ENCODE measurements around the gene B3GAT1.
A peak's percentile ranks its signal among the peaks of the same experiment; 100 is the strongest.

The B3GAT1 gene

GRCh38 chr11:134425816-134426536 is 13.9 kb upstream of the B3GAT1 start:
- H3K27ac Mint-ChIP-seq, result no peak overlapping the region
- no peaks in the 10 kb centered on the region for H3K9me3 Mint-ChIP-seq
- ATAC-seq, result peak; percentile 5
- no peaks in the 10 kb centered on the region for H3K36me3 Mint-ChIP-seq
- no peaks in the 10 kb centered on the region for H3K4me1 Mint-ChIP-seq
- H3K27me3 Mint-ChIP-seq, result peaks cover 44% of the 10 kb centered on the region
- no peak overlapping the region for H3K4me3 Mint-ChIP-seq

GRCh38 chr11:134425413-134425812 is 13.4 kb upstream of the B3GAT1 start:
- Mint-ChIP-seq H3K27ac (no peak overlapping the region), H3K27me3 (peaks cover 44% of the 10 kb centered on the region), H3K4me1 (no peaks in the 10 kb centered on the region), H3K36me3 (no peaks in the 10 kb centered on the region), H3K9me3 (peaks cover 2% of the 10 kb centered on the region), H3K4me3 (no peak overlapping the region)
- ATAC-seq, result no peak

GRCh38 chr11:134423106-134423505 is 11.1 kb upstream of the B3GAT1 start:
- Mint-ChIP-seq H3K27ac (no peak overlapping the region), H3K36me3 (no peaks in the 10 kb centered on the region), H3K9me3 (peaks cover 2% of the 10 kb centered on the region), H3K4me3 (no peak overlapping the region), H3K4me1 (no peaks in the 10 kb centered on the region), H3K27me3 (peaks cover 29% of the 10 kb centered on the region)
- no peak for ATAC-seq

GRCh38 chr11:134417871-134418840 is 6.1 kb upstream of the B3GAT1 start:
- ATAC-seq, result no peak
- no peak overlapping the region for H3K27ac Mint-ChIP-seq
- H3K4me3 Mint-ChIP-seq, result no peak overlapping the region
- peaks cover 60% of the 10 kb centered on the region for H3K27me3 Mint-ChIP-seq
- peaks cover 2% of the 10 kb centered on the region for H3K9me3 Mint-ChIP-seq
- H3K4me1 Mint-ChIP-seq, result peaks cover 20% of the 10 kb centered on the region
- H3K36me3 Mint-ChIP-seq, result no peaks in the 10 kb centered on the region

- no peak for ATAC-seq
- no peak overlapping the region for H3K4me3 Mint-ChIP-seq
- H3K27me3 Mint-ChIP-seq, result peaks cover 47% of the 10 kb centered on the region
- peaks cover 2% of the 10 kb centered on the region for H3K9me3 Mint-ChIP-seq
- H3K4me1 Mint-ChIP-seq, result peaks cover 20% of the 10 kb centered on the region
- H3K36me3 Mint-ChIP-seq, result no peaks in the 10 kb centered on the region
- H3K27ac Mint-ChIP-seq, result no peak overlapping the region
Measured at GRCh38 chr11:134416726-134417125, 4.7 kb upstream of the B3GAT1 start.

GRCh38 chr11:134414766-134415765 is 3.0 kb upstream of the B3GAT1 start:
- no peak overlapping the region for H3K4me3 Mint-ChIP-seq
- H3K36me3 Mint-ChIP-seq, result no peaks in the 10 kb centered on the region
- ATAC-seq, result no peak
- peaks cover 63% of the 10 kb centered on the region for H3K27me3 Mint-ChIP-seq
- H3K4me1 Mint-ChIP-seq, result peaks cover 29% of the 10 kb centered on the region
- H3K9me3 Mint-ChIP-seq, result no peaks in the 10 kb centered on the region
- H3K27ac Mint-ChIP-seq, result no peak overlapping the region

- no peak overlapping the region for H3K27ac Mint-ChIP-seq
- no peak for ATAC-seq
- H3K4me1 Mint-ChIP-seq, result peaks cover 33% of the 10 kb centered on the region
- H3K36me3 Mint-ChIP-seq, result no peaks in the 10 kb centered on the region
- peaks cover 72% of the 10 kb centered on the region for H3K27me3 Mint-ChIP-seq
- H3K9me3 Mint-ChIP-seq, result no peaks in the 10 kb centered on the region
- H3K4me3 Mint-ChIP-seq, result no peak overlapping the region
Measured at GRCh38 chr11:134413826-134414731, 2.0 kb upstream of the B3GAT1 start.

- peaks cover 74% of the 10 kb centered on the region for H3K27me3 Mint-ChIP-seq
- H3K27ac Mint-ChIP-seq, result no peak overlapping the region
- peak overlapping the region; percentile 19 for H3K4me3 Mint-ChIP-seq
Measured at GRCh38 chr11:134413043-134413825, 1.2 kb upstream of the B3GAT1 start.

GRCh38 chr11:134410766-134411165 is 1.3 kb downstream of the B3GAT1 start:
- no peak for ATAC-seq
- peaks cover 33% of the 10 kb centered on the region for H3K4me1 Mint-ChIP-seq
- H3K27ac Mint-ChIP-seq, result no peak overlapping the region
- no peaks in the 10 kb centered on the region for H3K9me3 Mint-ChIP-seq
- no peaks in the 10 kb centered on the region for H3K36me3 Mint-ChIP-seq
- H3K27me3 Mint-ChIP-seq, result peaks cover 78% of the 10 kb centered on the region
- H3K4me3 Mint-ChIP-seq, result no peak overlapping the region

More at GRCh38 chr11:134413043-134413825, 1.2 kb upstream of the B3GAT1 start:
- H3K36me3 Mint-ChIP-seq, result no peaks in the 10 kb centered on the region
- no peaks in the 10 kb centered on the region for H3K9me3 Mint-ChIP-seq
- no peak for ATAC-seq
- peaks cover 33% of the 10 kb centered on the region for H3K4me1 Mint-ChIP-seq

GRCh38 chr11:134409552-134410429 is 2.3 kb downstream of the B3GAT1 start:
- Mint-ChIP-seq H3K4me1 (peaks cover 26% of the 10 kb centered on the region), H3K27ac (no peak overlapping the region), H3K9me3 (no peaks in the 10 kb centered on the region), H3K36me3 (no peaks in the 10 kb centered on the region), H3K4me3 (no peak overlapping the region), H3K27me3 (peaks cover 78% of the 10 kb centered on the region)
- ATAC-seq, result no peak

GRCh38 chr11:134407923-134408322 is 4.1 kb downstream of the B3GAT1 start:
- Mint-ChIP-seq H3K9me3 (no peaks in the 10 kb centered on the region), H3K27ac (no peak overlapping the region), H3K4me3 (no peak overlapping the region), H3K36me3 (no peaks in the 10 kb centered on the region), H3K4me1 (peaks cover 14% of the 10 kb centered on the region), H3K27me3 (peaks cover 67% of the 10 kb centered on the region)
- ATAC-seq, result no peak

- Mint-ChIP-seq H3K4me3 (no peak overlapping the region), H3K9me3 (no peaks in the 10 kb centered on the region), H3K36me3 (no peaks in the 10 kb centered on the region), H3K27ac (no peak overlapping the region), H3K27me3 (peaks cover 67% of the 10 kb centered on the region), H3K4me1 (peaks cover 14% of the 10 kb centered on the region)
- ATAC-seq, result no peak
Measured at GRCh38 chr11:134407321-134407828, 4.7 kb downstream of the B3GAT1 start.

Measured in stimulated activated memory B cell treated with anti-CD40 and anti-IgM and Interleukin-4, amounts not matched to agents 10 μg/mL and 1 μg/mL and 100 μg/mL, for 72 hours (primary cell).